GM18909 (cell line): ENCODE data around the gene SLC20A1.

Experiments
- ATAC-seq: cut with Tn5 transposase; IDR thresholded peaks from one replicate; pipeline ENCODE4 v1.9.1; 2021; ENCODE audit warnings: mild to moderate bottlenecking; ENCODE audit not compliant: unreplicated experiment, poor library complexity

SLC20A1 gene

GRCh38 chr2:112623913-112624777 lies 21.6 kb upstream of the SLC20A1 start:
- peak; percentile 71 for ATAC-seq

- ATAC-seq: no peak
Measured at GRCh38 chr2:112625474-112626114, 20.1 kb upstream of the SLC20A1 start.

GRCh38 chr2:112626604-112627059 lies 19.1 kb upstream of the SLC20A1 start:
- peak; percentile 45 for ATAC-seq

DNA sequence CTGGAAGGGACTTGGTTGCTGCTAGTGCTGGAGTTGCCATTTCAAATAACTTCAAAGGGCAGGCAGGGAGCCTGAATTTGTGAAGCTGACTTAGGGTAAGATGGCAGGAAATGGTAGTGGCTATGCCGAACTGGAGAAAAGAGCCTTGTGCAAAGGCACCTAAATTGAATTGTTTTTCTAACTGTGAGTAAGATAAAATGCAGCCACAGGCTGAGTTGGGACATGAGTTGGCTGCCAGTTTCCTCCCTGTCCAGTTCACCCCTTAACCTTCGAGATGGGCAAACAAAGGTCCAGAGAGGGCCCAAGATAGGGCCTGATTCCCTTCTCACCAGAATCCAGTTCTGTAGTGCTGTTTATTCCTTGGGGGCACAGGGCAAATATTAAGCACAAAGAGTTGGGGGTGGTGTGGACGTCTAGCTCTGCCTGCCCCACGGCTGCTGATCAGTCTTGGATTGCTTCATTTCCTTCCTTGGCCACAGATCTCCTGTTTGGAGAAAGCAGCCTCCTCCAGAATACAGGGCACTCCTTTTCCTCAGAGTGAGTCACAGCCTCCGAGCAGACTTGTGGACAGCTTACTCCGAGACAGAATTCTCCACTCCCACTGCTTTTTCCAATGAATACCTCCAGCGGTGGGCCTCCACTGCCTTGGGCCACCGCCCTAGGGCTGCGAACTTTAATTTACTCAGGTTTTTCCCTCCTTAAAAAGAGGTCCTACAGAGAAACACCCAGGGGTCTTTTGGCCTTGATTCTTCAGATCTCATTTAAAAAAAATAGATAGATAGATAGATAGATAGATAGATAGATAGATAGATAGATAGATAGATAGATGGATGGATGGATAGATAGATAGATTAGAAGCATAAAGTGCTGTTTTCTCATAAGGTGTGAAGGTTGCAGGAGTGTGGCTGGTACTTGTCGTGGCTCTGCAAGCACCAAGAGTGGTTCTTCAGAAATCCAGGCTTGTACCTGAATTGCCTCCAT lies 18.4 kb upstream of the SLC20A1 start:
- no peak for ATAC-seq

DNA sequence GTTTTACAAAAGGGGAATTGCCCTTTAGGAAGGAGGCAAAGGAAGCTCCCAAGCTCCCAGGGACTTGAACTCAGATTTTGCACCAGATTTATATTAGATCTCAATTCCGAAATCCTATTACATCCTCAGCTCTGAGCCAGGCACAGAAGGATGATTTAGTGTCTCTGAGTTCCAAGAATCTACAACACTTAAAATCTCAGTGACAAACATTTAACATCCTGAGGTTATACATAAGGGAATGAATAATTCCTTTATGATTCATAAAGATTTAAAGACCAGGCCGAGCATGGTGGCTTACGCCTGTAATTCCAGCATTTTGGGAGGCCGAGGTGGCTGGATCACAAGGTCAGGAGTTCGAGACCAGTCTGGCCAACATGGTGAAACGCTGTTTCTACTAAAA lies 16.5 kb upstream of the SLC20A1 start:
- ATAC-seq: no peak

DNA sequence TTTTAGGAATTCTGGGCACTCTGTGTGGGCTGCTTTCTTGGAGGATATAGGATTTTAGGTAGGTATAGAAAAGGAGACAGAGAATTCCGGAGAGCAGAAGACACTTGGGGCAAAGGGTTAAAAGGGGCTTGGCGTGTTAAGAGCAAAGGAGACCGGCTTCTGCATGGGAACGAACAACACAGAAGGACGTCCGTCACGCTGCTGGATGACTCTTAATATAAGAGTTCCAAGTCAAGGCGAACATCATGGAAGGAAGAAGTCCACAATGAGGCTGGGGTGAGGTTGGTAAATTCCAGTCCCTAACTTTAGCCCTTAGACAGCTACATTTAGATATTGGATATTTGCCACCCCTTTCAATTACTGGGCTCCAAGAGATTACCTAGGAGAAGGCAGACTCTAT lies 15.9 kb upstream of the SLC20A1 start:
- ATAC-seq: no peak

DNA sequence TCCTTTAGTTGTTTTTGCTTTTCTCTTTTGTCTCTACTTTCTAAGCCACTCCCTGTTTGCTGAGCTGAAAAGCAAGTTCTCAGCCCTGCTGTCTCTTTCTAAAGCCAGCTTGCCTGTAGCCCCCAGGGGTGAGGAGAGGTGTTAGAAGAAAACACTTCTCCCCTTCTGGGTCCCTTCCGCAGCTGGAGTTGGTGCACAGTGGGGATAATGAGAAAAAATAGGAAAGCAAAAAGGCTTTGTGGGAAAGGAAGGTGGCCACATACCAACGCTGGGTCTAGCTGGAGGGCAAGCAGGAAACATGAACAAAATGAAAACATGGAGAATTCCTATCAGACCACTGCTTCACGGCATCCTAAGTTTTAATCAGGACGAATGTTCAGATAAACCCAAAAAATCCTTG lies 15.5 kb upstream of the SLC20A1 start:
- ATAC-seq: no peak

- ATAC-seq: no peak
Measured at GRCh38 chr2:112633708-112634107, 12.0 kb upstream of the SLC20A1 start.

GRCh38 chr2:112634153-112634873 lies 11.4 kb upstream of the SLC20A1 start:
- ATAC-seq: no peak

DNA sequence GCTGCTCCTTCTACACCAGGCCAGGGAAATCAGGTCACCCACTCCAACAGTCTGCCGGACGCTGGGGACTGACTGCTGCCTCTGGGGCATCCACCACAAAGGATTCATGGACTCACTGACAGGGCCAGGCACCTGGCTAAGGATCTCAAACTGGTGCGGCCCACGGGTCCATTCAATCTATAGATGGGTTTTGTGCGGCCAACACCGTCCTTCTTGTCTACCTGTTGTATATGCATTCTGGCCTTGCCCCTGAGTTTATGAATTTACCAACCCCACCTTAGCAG lies 10.9 kb upstream of the SLC20A1 start:
- ATAC-seq: no peak

DNA sequence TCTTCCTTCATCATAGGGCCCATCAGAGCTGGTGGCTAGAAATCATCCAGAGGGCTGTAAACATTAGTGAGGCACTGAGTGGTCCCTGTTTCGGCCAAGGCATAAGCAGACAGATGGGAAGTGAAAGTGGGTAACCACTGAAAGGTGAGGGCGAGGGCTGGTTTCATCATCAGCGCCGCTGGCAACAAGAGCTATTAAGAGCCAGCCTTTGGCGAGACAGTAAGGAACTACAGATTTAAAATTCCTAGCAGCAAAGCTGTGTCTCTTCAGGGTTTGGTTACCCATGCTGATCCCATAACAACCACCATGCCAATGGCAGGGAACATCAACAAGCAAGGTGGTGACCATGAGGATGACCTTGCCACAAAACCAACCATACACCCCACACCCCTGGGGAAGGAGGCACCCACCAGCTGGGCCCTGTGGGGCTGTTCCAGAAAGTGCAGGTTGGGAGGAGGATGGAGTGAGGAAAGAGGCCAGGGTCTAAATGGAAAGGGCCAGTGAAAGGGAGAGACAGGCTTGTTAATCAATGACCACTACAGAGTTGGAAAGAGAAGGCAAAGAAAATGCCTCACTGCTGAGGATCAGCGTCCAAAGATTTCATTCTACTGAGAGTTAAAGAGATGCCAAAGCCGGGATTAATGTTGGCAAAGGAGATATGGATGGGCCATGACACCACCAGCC lies 9.0 kb upstream of the SLC20A1 start:
- peak; percentile 88 for ATAC-seq

GRCh38 chr2:112637289-112637660 lies 8.5 kb upstream of the SLC20A1 start:
- ATAC-seq: no peak

DNA sequence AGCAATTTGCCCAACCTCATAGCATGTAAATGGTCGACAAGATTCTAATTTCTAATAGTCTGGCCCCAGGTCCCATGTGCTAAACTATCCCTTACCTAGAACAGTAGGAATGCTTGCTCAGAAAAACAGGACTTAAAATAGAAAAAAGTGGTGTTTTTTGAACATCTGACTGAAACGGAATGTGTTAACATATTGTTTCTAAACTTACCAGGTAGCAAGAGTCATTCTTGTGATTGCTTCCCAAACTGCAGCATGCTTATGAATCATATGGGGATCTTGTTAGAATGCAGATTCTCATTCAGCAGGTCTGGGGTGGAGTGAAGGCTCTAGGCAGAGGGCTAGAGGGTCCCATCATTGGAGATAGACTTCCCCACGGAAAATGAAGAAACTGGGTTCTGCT lies 5.8 kb upstream of the SLC20A1 start:
- ATAC-seq: no peak

GRCh38 chr2:112640467-112640799 lies 5.3 kb upstream of the SLC20A1 start:
- no peak for ATAC-seq

GRCh38 chr2:112640800-112641675 lies 4.7 kb upstream of the SLC20A1 start:
- ATAC-seq: no peak

- no peak for ATAC-seq
Measured at GRCh38 chr2:112641701-112642100, 4.0 kb upstream of the SLC20A1 start.

- ATAC-seq: no peak
Measured at GRCh38 chr2:112642561-112642960, 3.2 kb upstream of the SLC20A1 start.

DNA sequence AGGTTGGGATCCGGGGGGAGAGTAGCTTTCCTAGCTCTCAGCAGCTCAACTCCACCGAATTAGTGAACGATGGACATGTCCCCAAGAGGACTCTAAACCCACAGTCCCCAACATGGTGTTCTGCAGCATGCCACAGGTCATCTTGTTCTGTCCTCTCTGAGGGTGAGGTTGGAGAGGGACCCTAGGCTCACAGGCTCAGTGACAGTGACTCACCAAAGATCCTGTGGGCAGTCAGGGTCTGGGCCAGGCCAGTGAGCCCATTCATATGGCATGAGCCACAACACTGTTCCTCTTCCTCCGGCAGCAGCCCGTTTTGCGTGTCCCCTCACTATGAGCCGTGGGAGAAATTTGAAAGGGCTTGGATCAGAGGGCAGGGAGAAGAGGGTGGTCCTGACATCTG lies 2.8 kb upstream of the SLC20A1 start:
- no peak for ATAC-seq

GRCh38 chr2:112643488-112643887 lies 2.3 kb upstream of the SLC20A1 start:
- ATAC-seq: no peak
